ENCODE measurements around the gene ARIH1.
"Not testable (repeated sequence)": the region's sequence is repeated elsewhere in the genome, so short reads cannot be mapped to it uniquely, and the experiment has no call there.

The ARIH1 gene

DNA sequence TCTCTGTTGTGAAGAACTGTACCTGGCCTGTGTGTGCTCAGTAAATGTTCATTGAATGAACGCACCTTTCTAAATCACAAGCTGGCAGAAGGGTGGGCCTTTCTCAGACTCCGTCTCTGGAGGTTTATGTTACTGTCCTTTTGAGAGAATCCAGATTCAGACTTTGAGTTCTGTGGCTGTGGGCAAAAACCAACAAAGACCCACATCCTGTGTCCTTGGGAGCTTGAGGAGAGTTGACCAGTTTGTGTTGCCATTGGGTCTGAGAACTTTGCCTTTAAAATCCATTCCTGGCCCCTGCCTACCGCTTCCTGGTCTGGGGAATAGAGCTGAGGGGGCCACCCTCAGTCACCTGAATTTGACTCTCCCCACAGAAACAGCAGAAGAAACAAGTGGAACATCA, 134.0 kb downstream of the ARIH1 start:
- not testable (repeated sequence) for DNase-seq

DNA sequence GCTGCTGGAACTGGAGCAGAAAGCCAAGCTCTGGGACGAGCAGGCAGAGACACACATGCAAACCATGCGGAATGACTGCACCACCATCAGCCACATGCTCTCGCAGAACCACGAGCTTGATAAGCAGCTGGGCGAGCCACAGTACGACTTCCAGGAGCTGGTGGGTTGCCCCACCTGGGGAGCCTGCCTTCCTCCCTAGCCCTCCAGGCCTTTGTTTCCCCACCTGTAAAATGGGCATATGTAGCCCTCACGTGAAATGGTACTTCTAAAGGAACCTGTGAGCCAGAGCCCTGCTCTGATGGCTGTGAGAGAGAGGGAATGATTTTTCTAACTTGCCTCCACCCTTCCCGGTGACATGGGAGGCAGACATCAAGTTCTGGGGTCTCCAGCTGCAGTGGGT, 135.7 kb downstream of the ARIH1 start:
- DNase-seq: no peak

DNA sequence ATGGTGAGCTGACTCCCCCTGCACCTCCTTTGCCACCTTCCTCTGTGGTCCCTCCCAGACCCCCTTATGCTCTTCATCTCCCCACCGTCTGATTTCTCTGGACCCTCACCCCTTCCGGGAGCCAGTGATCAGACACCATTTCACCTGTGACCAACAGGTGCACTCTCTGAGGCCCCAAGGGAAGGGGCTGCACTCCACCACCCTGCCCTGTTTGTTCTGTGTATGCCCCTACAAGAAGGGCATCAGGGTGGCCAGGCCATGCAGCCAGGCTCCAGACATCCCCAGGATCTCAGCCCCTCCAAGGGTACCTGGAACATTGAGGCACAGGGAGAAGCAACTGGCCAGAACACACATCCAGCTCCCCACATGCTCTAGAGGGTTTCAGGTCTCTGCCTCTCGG, 138.2 kb downstream of the ARIH1 start:
- DNase-seq: not testable (repeated sequence)

DNA sequence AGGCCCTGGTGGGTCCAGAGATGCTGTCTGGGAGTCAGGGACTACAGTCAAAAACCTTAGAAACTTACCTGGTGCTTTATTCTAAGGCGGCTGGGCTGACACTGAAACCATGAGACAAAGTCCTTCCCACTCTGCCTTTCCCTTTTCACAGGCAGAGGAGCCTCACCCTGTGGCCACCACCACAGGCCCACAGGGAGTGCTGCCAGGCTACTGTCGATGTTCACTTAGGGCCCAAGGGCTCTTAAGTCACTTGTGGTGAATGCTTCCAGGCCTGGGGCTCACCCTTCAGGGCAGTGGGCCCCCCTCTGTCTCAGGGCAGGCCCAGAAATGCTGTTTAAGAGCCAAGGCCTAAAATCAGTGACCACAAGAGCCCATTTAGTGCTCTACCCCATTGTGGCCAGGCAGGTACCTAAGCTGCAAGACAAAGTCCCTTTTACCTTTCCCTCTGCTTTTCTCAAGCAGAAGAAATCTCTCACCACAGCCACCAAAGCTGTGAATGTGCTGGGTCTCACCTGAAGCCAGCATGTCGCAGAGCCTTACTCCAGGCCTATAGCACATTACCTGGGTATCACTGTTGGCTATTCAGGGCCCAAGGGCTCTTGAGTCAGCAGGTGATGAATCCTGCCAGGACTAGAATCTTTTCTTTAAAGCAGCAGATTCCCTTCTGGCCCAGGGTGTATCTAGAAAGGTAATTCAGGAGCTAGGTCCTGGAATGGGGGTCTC, 140.8 kb downstream of the ARIH1 start:
- DNase-seq: no peak

DNA sequence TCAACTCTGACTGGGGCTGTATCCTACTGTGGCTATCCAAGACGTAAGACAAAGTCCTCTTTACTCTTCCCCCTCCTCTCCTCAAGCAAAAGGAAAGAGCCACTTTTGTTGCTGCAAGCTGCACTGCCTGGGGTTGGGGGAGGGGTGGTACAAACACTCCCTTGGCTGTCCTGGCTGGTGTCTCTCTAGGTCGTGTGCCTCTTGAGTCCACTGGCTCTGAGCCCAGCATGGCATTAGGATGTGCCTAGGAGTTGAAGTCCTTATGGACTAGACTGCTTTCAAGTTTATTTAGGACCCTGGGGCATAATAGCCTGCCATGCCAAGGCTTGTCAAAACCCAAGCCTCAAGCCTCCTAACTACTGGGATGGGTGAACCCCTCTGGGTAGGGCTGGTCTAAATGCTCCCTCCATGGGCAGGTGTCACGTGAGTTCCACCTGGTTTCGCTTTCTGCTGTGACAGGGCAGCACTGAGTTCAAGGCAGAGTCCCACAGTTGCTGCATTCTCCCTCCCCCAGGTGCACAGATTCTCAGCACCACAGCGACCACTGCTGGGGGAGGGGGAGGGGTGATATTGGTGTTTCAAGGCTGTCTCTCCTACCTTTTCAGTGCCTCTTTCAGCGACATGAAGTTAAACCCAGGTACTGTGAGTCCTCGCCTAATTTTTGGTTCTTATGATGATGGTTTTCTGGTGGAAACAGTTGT, 141.6 kb downstream of the ARIH1 start:
- peak; percentile 29 for DNase-seq

DNA sequence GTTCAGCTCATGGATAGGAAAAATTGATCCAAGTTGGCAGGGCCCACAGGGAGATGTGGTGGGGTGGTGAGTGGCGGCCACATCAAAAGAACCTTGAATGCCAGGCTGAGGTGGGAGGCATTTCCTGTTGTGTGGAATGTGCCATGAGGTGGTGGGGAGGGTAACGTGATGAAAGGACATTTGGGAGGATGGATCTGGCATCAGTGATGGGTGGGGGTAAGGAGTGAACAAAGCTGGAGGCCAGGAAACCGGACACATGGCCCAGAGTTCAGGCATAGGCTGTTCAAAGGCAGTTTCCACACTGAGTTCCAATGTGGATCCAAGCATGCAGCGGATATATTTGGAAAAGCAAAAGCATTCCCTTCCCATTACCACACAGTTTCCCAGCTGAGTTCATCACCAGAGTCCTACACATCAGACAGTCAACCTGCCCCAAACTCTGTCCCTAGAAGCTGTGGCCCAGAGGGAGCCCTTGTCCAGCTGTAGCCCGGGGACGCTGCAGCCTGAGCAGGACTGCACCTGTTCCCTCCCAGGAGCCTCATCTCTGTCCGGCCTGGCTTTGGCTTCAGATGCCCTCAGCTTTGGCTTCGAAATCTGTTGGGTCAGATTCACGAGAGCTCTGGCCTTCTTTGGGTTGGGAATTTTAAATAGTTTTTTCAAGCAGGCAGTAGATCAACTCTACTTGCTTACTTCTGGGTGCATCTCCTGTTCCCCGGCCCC, 142.5 kb downstream of the ARIH1 start:
- DNase-seq: no peak

DNA sequence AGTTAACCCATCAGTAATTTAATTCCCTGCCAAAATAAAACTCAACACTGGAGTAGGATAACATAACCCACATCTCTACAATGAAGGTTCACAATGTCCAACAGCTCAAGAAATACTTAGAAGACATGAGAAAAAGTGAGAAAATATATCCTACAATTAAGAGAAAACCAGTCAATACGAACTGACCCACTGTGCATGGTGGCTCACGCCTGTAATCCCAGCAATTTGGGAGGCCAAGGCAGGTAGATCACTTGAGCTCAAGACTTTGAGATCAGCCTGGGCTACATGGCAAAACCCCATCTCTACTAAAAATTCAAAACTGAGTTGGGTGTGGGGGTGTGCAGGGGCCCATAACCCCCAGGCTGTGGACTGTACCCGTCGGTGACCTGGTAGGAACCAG, 149.7 kb downstream of the ARIH1 start:
- DNase-seq: not testable (repeated sequence)

DNA sequence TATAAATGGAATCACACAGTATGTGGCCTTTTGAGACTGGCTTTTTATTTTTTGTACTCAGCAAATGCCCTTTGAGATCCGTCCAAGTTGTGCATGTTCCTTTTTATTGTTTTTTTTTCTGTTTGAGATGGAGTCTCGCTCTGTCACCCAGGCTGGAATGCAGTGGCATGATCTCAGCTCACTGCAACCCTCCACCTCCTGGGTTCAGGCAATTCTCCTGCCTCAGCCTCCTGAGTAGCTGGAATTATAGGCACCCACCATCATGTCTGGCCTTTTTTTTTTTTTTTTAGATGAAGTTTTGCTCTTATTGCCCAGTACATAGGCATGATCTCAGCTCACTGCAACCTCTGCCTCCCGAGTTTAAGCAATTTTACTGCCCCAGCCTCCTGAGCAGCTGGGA, 152.0 kb downstream of the ARIH1 start:
- not testable (repeated sequence) for DNase-seq

DNA sequence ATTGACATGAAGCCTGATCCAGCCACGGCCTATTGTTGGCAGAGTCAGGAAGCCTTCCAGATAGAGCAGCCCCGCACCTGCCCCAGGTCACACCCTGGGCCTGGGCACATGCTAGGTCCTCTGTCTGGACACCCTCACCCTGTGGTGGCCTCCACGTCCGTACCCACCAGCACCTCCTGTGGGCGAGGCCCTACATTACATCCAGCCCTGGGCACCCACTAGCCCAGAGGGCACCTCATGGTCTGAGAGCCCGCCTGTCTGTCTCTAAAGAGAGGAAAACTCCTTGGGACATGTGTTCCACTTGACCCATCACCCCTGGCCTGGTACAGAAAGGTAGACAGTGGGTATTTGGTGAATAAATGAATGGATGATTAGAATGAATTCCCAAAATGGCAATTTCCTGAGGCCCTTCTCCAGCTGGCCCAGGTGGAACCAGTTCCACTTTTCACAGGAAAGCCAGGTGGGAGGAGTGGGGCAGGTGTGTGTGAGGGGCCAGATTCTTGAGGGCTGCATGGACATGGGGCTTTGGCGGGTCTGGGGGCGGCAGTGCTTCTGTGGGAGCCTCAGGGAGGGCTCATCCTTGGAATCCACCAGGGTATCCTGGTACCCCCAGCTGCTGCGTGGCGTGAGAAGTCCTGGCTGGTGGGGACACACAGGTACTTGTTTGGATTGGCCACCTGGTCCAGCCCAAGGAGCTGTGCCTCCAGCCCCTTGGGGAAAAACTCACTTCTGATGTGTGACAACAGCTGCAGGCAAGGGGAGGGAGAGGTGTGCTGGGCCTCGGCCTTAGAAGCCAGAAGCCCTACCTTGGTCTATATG, 154.3 kb downstream of the ARIH1 start:
- not testable (repeated sequence) for DNase-seq

DNA sequence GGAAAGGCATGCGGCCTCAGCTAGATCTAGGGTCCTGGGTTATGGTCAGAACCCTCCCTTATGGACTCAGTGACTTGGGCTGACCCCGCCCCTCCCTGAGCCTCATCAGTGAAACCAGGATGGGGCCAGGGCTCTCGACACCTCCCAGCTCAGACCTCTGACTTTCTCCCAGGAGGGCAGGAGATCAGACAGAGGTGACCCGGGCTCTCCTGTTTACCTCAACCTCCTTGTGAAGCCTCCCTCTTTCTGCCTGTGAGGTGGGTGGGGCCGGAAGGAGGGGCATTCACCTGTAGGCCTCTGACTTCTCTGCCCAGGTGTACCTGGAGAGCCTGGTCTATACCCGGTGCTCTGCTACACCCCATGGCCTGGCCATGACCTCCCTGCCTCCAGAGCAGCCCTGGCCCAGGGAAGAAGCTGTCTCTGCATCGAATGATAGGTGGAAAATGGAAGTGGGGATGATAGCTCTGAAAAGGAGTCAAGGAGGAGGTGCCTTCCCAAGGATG, 155.0 kb downstream of the ARIH1 start:
- not testable (repeated sequence) for DNase-seq

DNA sequence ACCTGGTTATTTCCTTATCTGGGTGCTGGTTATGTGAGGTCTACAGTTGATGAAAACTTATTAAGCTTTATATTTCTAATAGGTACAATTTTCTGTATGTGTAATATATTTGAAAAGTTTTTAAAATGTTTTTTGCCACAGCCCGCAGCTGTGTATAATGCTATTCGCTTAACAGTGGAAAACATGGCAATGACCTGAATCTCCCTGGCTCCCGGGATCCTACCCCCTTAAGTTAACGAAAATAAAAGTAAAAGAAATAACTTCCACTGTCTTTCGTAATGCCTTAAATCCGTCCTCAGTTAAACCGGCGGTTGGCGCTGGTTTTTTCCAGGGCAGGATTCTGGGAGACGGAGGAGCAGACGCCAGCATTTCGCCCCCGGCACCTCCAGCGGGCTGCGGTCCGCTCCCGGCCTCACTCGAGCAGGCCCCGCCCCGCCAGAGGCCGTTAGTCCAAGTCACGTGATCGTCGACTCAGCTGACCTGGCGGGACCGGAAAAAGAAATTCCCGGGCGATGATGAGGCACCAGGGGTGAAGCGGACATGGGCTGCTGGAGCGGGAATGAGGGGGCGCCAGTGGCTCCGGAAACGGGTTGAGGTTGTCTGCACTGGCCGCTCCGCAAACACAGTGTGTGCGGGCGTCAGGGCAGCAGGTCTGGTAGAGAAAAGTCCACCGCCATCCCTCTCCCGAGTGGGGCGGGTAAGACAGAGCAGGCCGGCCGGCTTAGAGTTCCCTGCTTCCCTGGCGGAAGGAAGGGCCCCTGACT, 162.6 kb downstream of the ARIH1 start:
- DNase-seq: peak; percentile 59

DNA sequence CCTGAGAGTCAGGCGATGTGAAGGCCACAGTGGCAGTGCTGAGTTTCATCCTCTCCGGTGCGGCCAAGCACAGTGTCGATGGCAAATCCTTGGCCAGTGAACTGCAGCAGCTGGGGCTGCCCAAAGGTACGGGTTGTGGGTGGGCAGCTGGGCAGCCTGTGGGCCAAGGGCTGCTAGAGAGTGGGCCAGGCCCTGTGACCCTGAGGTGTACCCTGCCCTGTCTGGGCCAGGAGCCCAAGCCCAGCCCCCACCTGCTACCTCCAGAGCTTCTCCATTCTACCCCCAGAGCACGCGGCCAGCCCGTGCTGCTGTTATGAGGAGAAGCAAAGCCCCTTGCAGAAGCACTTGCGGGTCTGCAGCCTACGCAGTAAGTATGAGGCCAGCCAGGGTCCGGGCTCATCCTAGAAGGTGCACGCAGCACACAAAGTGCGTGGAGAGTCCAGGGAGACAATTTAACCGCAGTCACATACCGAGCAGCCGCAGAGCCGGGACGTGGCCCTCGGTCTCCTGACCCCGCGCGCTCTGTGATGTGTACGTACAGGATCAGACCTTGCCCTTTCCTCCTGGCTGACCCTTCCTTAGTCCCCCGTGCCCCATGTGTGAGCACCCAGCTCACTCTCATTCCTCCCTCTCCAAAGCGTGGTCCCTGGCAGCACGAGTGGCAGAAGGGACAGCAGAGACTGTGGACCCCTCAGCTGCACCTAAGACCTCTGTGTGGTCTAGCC, 165.8 kb downstream of the ARIH1 start:
- DNase-seq: not testable (repeated sequence)

DNA sequence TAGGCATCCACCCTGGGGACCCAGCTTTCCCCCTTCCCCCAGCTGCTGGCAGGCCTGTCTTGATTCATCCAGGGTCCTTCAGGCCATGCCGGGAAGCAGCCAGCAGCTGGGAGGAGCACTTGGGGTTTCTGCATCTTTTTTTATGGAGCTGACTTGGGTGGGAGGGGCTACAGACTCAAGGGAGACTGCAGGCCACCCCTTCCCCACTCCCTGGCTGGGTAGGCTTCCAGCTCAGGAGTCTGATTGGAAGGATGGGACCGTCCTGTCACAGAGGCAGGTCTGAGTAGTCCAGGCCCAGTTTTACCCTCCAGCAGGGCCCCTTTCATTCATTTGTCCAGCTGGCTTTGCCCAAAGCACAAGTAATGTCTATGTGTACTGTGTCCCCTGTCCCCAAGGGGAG, 168.1 kb downstream of the ARIH1 start:
- not testable (repeated sequence) for DNase-seq

DNA sequence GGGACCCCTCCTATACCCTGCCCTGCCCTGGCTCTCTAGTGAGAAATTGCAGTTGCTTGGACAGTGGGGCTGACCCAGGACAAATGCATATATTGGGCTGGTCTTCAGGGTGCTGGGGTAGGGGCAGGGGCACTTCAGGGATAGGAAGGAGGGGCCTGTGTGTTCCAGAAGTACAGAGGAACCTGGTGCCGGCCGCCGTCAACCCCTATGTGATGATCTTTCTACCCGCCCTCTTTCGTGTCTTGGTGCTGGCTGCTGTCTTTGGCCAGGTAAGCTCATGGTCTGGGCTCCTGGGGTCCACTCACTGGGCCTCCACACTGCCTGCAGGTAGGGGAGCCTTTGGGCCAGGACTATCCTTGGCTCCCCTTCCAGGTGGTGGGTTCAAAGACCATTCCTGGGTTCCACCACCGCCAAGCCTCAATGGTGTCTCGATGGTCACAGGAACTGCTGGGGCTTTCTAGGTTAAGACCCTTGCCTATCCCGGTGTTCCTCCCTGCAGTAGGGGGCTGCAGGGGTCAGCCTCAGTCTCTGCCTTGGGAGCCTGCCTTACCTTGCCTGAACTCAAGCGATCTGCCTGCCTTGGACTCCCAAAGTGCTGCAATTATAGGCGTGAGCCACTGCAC, 174.6 kb downstream of the ARIH1 start:
- DNase-seq: not testable (repeated sequence)
